NCI-H510A (cell line): ENCODE results near the gene ADD2.
"Not testable (repeated sequence)": the region's sequence is repeated elsewhere in the genome, so short reads cannot be mapped to it uniquely, and the experiment has no call there.

Experiments
- DNase-seq: peaks from one replicate; lab custom pipeline; 2025; lab: John Stamatoyannopoulos, UW

ADD2 gene

GRCh38 chr2:70670202-70670601 is 97.8 kb downstream of the ADD2 start:
- DNase-seq: no peak

- no peak for DNase-seq
These were observed 99.1 kb downstream of the ADD2 start for GRCh38 chr2:70668911-70669310.

- DNase-seq: no peak
These were observed 99.6 kb downstream of the ADD2 start for GRCh38 chr2:70668432-70668831.

GRCh38 chr2:70664525-70664924 is 103.5 kb downstream of the ADD2 start:
- DNase-seq: no peak

GRCh38 chr2:70663411-70663810 is 104.6 kb downstream of the ADD2 start:
- DNase-seq: no peak

GRCh38 chr2:70659551-70659950 is 108.4 kb downstream of the ADD2 start:
- DNase-seq: no peak

- no peak for DNase-seq
These were observed 109.5 kb downstream of the ADD2 start for GRCh38 chr2:70658476-70658875.

- DNase-seq: no peak
These were observed 110.8 kb downstream of the ADD2 start for GRCh38 chr2:70657246-70657645.

GRCh38 chr2:70656421-70657010 is 111.5 kb downstream of the ADD2 start:
- DNase-seq: no peak

GRCh38 chr2:70655786-70656185 is 112.2 kb downstream of the ADD2 start:
- no peak for DNase-seq

GRCh38 chr2:70655211-70655610 is 112.8 kb downstream of the ADD2 start:
- not testable (repeated sequence) for DNase-seq

- DNase-seq: no peak
These were observed 116.3 kb downstream of the ADD2 start for GRCh38 chr2:70651727-70652126.

GRCh38 chr2:70651014-70651413 is 117.0 kb downstream of the ADD2 start:
- no peak for DNase-seq

GRCh38 chr2:70648961-70649360 is 119.0 kb downstream of the ADD2 start:
- DNase-seq: no peak

GRCh38 chr2:70647873-70648481 is 120.0 kb downstream of the ADD2 start:
- no peak for DNase-seq

GRCh38 chr2:70646420-70646818 is 121.6 kb downstream of the ADD2 start:
- no peak for DNase-seq

- no peak for DNase-seq
These were observed 122.1 kb downstream of the ADD2 start for GRCh38 chr2:70645733-70646419.

GRCh38 chr2:70643715-70644114 is 124.3 kb downstream of the ADD2 start:
- no peak for DNase-seq

- no peak for DNase-seq
These were observed 126.7 kb downstream of the ADD2 start for GRCh38 chr2:70641263-70641784.

GRCh38 chr2:70639841-70640436 is 128.1 kb downstream of the ADD2 start:
- no peak for DNase-seq

- DNase-seq: no peak
These were observed 129.4 kb downstream of the ADD2 start for GRCh38 chr2:70638561-70638960.

GRCh38 chr2:70633508-70633907 is 134.5 kb downstream of the ADD2 start:
- no peak for DNase-seq

GRCh38 chr2:70632966-70633365 is 135.0 kb downstream of the ADD2 start:
- DNase-seq: no peak
